ENCODE results near the gene GRM7.

GRCh38 chr3:7489417-7489816 is 628.5 kb downstream of the GRM7 start:
- TF ChIP-seq POLR2AphosphoS5 (IDR thresholded peaks at IDR 0.05) (no peak), POLR2A (IDR thresholded peaks at IDR 0.05) (no peak), CTCF (IDR thresholded peaks at IDR 0.05) (no peak)
